Ishikawa (cell line): ENCODE data around the gene MTSS2.

ENCODE experiments used
- CEBPB ChIP-seq: IDR thresholded peaks from 2 replicates; pipeline ENCODE4 v1.6.1; 2012
- CREB1 ChIP-seq: IDR thresholded peaks from 2 replicates; pipeline ENCODE4 v1.6.1; 2012; ENCODE audit warnings: low read depth
- EGR1 ChIP-seq: IDR thresholded peaks from 2 replicates; pipeline ENCODE4 v1.6.1; 2012
- EP300 ChIP-seq: IDR thresholded peaks from 2 replicates; pipeline ENCODE4 v1.6.1; 2012; ENCODE audit warnings: borderline replicate concordance
- FOXM1 ChIP-seq: IDR thresholded peaks from 2 replicates; pipeline ENCODE4 v1.6.1; 2012; ENCODE audit warnings: low read depth, borderline replicate concordance
- NFIC ChIP-seq: IDR thresholded peaks from 2 replicates; pipeline ENCODE4 v1.6.1; 2012
- RAD21 ChIP-seq: IDR thresholded peaks from 2 replicates; pipeline ENCODE4 v1.6.1; 2012; ENCODE audit warnings: low read depth
- REST ChIP-seq: IDR thresholded peaks from 2 replicates; pipeline ENCODE4 v1.6.1; 2012; ENCODE audit warnings: low read depth, mild to moderate bottlenecking
- TAF1 ChIP-seq: IDR thresholded peaks from 2 replicates; pipeline ENCODE4 v1.6.1; 2012; ENCODE audit warnings: low read depth, mild to moderate bottlenecking
- TCF12 ChIP-seq: IDR thresholded peaks from 2 replicates; pipeline ENCODE4 v1.6.1; 2012; ENCODE audit warnings: low read depth
- USF1 ChIP-seq: IDR thresholded peaks from 2 replicates; pipeline ENCODE4 v1.6.1; 2012
- YY1 ChIP-seq: IDR thresholded peaks from 2 replicates; pipeline ENCODE4 v1.6.1; 2012; ENCODE audit warnings: low read depth
- ZBTB7A ChIP-seq: IDR thresholded peaks from 2 replicates; pipeline ENCODE4 v1.6.1; 2012; ENCODE audit warnings: low read depth
- TF ChIP-seq, protein P1 (sequence below): IDR thresholded peaks from 2 replicates; pipeline ENCODE4 v1.6.1; 2012

- no peak for TF ChIP-seq YY1
- TF ChIP-seq EP300: no peak
- TF ChIP-seq, protein P1, sequence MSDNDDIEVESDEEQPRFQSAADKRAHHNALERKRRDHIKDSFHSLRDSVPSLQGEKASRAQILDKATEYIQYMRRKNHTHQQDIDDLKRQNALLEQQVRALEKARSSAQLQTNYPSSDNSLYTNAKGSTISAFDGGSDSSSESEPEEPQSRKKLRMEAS: no peak
- no peak for TF ChIP-seq EGR1
- no peak for TF ChIP-seq USF1
- no peak for TF ChIP-seq TAF1
- TF ChIP-seq NFIC: no peak
- no peak for TF ChIP-seq CREB1
- TF ChIP-seq TCF12: no peak
- no peak for TF ChIP-seq REST
- TF ChIP-seq RAD21: no peak
- no peak for TF ChIP-seq ZBTB7A
- TF ChIP-seq CEBPB: no peak
- no peak for TF ChIP-seq FOXM1
These were observed 25.0 kb downstream of the MTSS2 start for GRCh38 chr16:70660672-70661350.
